Smooth muscle cell (in vitro differentiated cells): ENCODE results near the gene FAM168A. TPM values are rescaled to one million over a fixed set of nuclear protein-coding genes. Genes with fewer than 3 reads are reported as not detected.

Experiments
- DNase-seq: peaks from one replicate; lab custom pipeline; 2025; ENCODE audit not compliant: unreplicated experiment; lab: John Stamatoyannopoulos, UW
- H2AFZ ChIP-seq: fragments of 200-600 bp; sonication (generic); 2 replicates; pipeline ENCODE4 v1.6.0; 2016; ENCODE audit warnings: antibody characterized with exemption, low read depth, mild to moderate bottlenecking
- H3F3A ChIP-seq: fragments of 200-600 bp; sonication (generic); 2 replicates; pipeline ENCODE4 v1.6.0; 2017; ENCODE audit warnings: antibody characterized with exemption, low read depth
- H3K27ac ChIP-seq: fragments of 200-600 bp; sonication (generic); 2 replicates; pipeline ENCODE4 v1.5.1; 2016; ENCODE audit warnings: low read depth, mild to moderate bottlenecking
- H3K27me3 ChIP-seq: fragments of 200-600 bp; sonication (generic); 2 replicates; pipeline ENCODE4 v1.6.1; 2016; ENCODE audit warnings: low read depth, mild to moderate bottlenecking
- H3K36me3 ChIP-seq: fragments of 200-600 bp; sonication (generic); 2 replicates; pipeline ENCODE4 v1.5.1; 2016; ENCODE audit warnings: low read depth
- H3K4me1 ChIP-seq: fragments of 200-600 bp; sonication (generic); 2 replicates; pipeline ENCODE4 v1.5.1; 2016; ENCODE audit warnings: low read depth
- H3K4me2 ChIP-seq: fragments of 200-600 bp; sonication (generic); 2 replicates; pipeline ENCODE4 v1.6.0; 2016; ENCODE audit warnings: mild to moderate bottlenecking
- H3K4me3 ChIP-seq: fragments of 200-600 bp; sonication (generic); 2 replicates; pipeline ENCODE4 v1.5.1; 2016; ENCODE audit warnings: mild to moderate bottlenecking
- H3K79me2 ChIP-seq: fragments of 200-600 bp; sonication (generic); 2 replicates; pipeline ENCODE4 v1.6.0; 2016; ENCODE audit warnings: low read depth, mild to moderate bottlenecking
- H3K9ac ChIP-seq: fragments of 200-600 bp; sonication (generic); 2 replicates; pipeline ENCODE4 v1.6.0; 2016; ENCODE audit warnings: low read depth
- H3K9me3 ChIP-seq: fragments of 200-600 bp; sonication (generic); replicated peaks from 2 replicates; pipeline ENCODE4 v1.5.1; 2016; ENCODE audit warnings: low read depth
- H4K20me1 ChIP-seq: fragments of 200-600 bp; sonication (generic); 2 replicates; pipeline ENCODE4 v1.6.0; 2016; ENCODE audit warnings: low read depth
- WGBS: methylation state at CpG from one replicate; pipeline ENCODE4 v1.1.7; 2016; ENCODE audit warnings: low lambda C conversion rate; 5-methylcytosine and 5-hydroxymethylcytosine counted together
- polyA plus RNA-seq: library from polyadenylated mRNA; unstranded; fragments of >200 nt; fragmentation: Nextera tagmentation; extraction: Ambion mirVana; gene quantifications from 2 replicates; pipeline ENCODE4 v1.2.1, GENCODE V29; 2016
- total RNA-seq: library from RNA; depleted of rRNA; stranded (reverse); fragments of >200 nt; gene quantifications from 2 replicates; pipeline ENCODE4 v1.2.3, GENCODE V29; 2014
- TF ChIP-seq, protein P1 (sequence below): fragments of 200-600 bp; sonication (generic); IDR thresholded peaks from 2 replicates; pipeline ENCODE4 v1.5.1; 2017; ENCODE audit warnings: borderline replicate concordance, mild to moderate bottlenecking, antibody characterized with exemption; ENCODE audit not compliant: insufficient read depth, poor library complexity, severe bottlenecking

The FAM168A gene
- total and polyA plus RNA-seq, 2 experiments from 2014 or later: 10.8 to 32.5 TPM

DNA sequence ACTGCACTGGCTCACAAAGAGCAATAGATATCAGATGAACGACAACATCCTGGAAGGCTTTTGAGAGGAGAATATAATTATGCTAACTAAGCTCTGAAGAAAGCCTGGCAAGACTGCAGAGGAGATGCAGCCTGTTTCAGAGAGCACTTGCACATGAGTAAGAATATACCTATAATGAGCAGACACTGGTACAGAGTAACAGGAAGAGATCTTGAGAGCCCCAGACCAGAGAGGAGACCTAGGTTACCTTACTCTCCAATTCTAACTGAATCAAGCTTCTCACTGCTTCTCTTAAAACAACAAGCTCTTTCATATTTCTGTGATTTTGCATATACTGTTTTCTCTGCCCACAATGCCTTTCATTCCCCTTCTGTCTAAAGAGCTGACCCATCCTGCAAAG, 66.5 kb downstream of the FAM168A start:
- peaks cover 51% of the 10 kb centered on the region for H3K79me2 ChIP-seq
- DNase-seq: no peak
- no peak overlapping the region for H2AFZ ChIP-seq
- no peaks in the 10 kb centered on the region for H3K9me3 ChIP-seq
- no peaks in the 10 kb centered on the region for H3K36me3 ChIP-seq
- no peak overlapping the region for H3K4me2 ChIP-seq
- TF ChIP-seq, protein P1, sequence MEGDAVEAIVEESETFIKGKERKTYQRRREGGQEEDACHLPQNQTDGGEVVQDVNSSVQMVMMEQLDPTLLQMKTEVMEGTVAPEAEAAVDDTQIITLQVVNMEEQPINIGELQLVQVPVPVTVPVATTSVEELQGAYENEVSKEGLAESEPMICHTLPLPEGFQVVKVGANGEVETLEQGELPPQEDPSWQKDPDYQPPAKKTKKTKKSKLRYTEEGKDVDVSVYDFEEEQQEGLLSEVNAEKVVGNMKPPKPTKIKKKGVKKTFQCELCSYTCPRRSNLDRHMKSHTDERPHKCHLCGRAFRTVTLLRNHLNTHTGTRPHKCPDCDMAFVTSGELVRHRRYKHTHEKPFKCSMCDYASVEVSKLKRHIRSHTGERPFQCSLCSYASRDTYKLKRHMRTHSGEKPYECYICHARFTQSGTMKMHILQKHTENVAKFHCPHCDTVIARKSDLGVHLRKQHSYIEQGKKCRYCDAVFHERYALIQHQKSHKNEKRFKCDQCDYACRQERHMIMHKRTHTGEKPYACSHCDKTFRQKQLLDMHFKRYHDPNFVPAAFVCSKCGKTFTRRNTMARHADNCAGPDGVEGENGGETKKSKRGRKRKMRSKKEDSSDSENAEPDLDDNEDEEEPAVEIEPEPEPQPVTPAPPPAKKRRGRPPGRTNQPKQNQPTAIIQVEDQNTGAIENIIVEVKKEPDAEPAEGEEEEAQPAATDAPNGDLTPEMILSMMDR: no peak
- peaks cover 96% of the 10 kb centered on the region for H4K20me1 ChIP-seq
- H3K27me3 ChIP-seq: no peaks in the 10 kb centered on the region
- H3F3A ChIP-seq: peaks cover 10% of the 10 kb centered on the region
- no peak overlapping the region for H3K4me3 ChIP-seq
- H3K4me1 ChIP-seq: peaks cover 43% of the 10 kb centered on the region
- WGBS: 43% methylated on average over 1 of the region's 1 CpG
- H3K9ac ChIP-seq: no peak overlapping the region
- H3K27ac ChIP-seq: no peak overlapping the region

GRCh38 chr11:73530109-73530508, 67.8 kb downstream of the FAM168A start:
- Histone ChIP-seq H3K9ac (no peak overlapping the region), H3K36me3 (no peaks in the 10 kb centered on the region), H3F3A (peaks cover 10% of the 10 kb centered on the region), H3K4me1 (peaks cover 43% of the 10 kb centered on the region), H3K9me3 (no peaks in the 10 kb centered on the region), H3K27ac (no peak overlapping the region), H3K27me3 (no peaks in the 10 kb centered on the region), H3K4me2 (no peak overlapping the region), H4K20me1 (peaks cover 99% of the 10 kb centered on the region), H3K4me3 (no peak overlapping the region), H2AFZ (no peak overlapping the region), H3K79me2 (peaks cover 51% of the 10 kb centered on the region)
- 60% methylated on average over 4 of the region's 4 CpGs for WGBS
- DNase-seq: no peak
- TF ChIP-seq, protein P1: no peak

DNA sequence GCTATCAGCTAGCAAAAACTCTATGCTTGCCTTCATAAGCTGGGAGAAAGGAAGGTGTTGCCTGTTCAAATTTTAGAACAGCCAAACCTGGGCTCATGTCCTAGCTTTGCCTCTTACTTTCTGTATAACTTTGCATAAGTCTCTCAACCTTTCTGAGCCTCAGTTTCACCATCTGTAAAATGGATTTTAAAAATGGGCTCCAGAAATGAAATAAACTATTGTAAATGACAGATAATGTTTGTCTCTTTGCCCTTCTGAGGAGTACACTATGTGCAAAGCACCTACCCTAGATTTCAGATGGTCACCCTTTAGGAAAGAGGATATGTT, 68.7 kb downstream of the FAM168A start:
- H3K9me3 ChIP-seq: no peaks in the 10 kb centered on the region
- no peaks in the 10 kb centered on the region for H3K27me3 ChIP-seq
- H2AFZ ChIP-seq: no peak overlapping the region
- no peak overlapping the region for H3K4me2 ChIP-seq
- no peak overlapping the region for H3K9ac ChIP-seq
- no peak for DNase-seq
- no peaks in the 10 kb centered on the region for H3K36me3 ChIP-seq
- TF ChIP-seq, protein P1: no peak
- peaks cover 96% of the 10 kb centered on the region for H4K20me1 ChIP-seq
- peaks cover 48% of the 10 kb centered on the region for H3K79me2 ChIP-seq
- H3F3A ChIP-seq: peaks cover 10% of the 10 kb centered on the region
- no peak overlapping the region for H3K27ac ChIP-seq
- H3K4me1 ChIP-seq: peaks cover 43% of the 10 kb centered on the region
- no peak overlapping the region for H3K4me3 ChIP-seq

- no peak overlapping the region for H3K4me3 ChIP-seq
- 66% methylated on average over 5 of the region's 5 CpGs for WGBS
- peaks cover 43% of the 10 kb centered on the region for H3K4me1 ChIP-seq
- TF ChIP-seq, protein P1: no peak
- H3K27ac ChIP-seq: no peak overlapping the region
- H3K79me2 ChIP-seq: peaks cover 48% of the 10 kb centered on the region
- H3F3A ChIP-seq: peaks cover 8% of the 10 kb centered on the region
- DNase-seq: no peak
- H3K36me3 ChIP-seq: no peaks in the 10 kb centered on the region
- peak overlapping the region; percentile 42 for H3K4me2 ChIP-seq
- H3K9me3 ChIP-seq: no peaks in the 10 kb centered on the region
- H4K20me1 ChIP-seq: peaks cover 96% of the 10 kb centered on the region
- H2AFZ ChIP-seq: no peak overlapping the region
- no peak overlapping the region for H3K9ac ChIP-seq
- no peaks in the 10 kb centered on the region for H3K27me3 ChIP-seq
These were observed 69.3 kb downstream of the FAM168A start for GRCh38 chr11:73528483-73529203.
